Measurements from ENCODE around the gene PRR20B. TPM values are rescaled to one million over a fixed set of nuclear protein-coding genes. Genes with fewer than 3 reads are reported as not detected.

PRR20B gene
- total RNA-seq, 1 experiment from 2014 or later = not detected

DNA sequence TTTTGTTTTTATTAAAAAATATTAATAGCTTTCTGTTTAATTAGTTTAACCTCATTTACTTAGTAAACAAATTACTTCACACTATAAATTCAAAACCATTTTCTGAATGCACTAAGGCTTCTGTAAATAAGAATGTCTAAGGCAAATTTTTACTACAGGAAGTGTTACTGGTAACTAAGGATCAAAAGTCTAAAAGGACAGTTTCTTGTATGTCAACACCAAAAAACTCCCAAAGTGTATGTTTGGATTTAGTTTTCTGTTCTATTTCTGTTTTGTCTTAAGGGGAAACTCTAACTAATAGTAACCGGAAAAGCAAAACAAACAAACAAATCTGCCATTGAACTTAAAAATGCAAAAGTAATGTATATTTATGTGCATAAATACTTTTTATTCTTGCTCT is 44.4 kb downstream of the PRR20B start:
- no TSS peak for BruUV-seq (replicated peaks)
- POLR2A ChIA-PET = no interaction called here
- no peaks in the 10 kb centered on the region for H3K36me3 ChIP-seq (ENCODE audit: control insufficient read depth, insufficient read depth, low read length)
- TF ChIP-seq TCF7L2 (IDR thresholded peaks at IDR 0.05; ENCODE audit: low read depth, low read length) = no peak
- TF ChIP-seq SIN3A (IDR thresholded peaks at IDR 0.05; ENCODE audit: borderline replicate concordance, insufficient read depth, low read depth, low read length) = no peak
- TF ChIP-seq, protein P1, sequence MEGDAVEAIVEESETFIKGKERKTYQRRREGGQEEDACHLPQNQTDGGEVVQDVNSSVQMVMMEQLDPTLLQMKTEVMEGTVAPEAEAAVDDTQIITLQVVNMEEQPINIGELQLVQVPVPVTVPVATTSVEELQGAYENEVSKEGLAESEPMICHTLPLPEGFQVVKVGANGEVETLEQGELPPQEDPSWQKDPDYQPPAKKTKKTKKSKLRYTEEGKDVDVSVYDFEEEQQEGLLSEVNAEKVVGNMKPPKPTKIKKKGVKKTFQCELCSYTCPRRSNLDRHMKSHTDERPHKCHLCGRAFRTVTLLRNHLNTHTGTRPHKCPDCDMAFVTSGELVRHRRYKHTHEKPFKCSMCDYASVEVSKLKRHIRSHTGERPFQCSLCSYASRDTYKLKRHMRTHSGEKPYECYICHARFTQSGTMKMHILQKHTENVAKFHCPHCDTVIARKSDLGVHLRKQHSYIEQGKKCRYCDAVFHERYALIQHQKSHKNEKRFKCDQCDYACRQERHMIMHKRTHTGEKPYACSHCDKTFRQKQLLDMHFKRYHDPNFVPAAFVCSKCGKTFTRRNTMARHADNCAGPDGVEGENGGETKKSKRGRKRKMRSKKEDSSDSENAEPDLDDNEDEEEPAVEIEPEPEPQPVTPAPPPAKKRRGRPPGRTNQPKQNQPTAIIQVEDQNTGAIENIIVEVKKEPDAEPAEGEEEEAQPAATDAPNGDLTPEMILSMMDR (IDR thresholded peaks at IDR 0.05) = no peak
- no peak for TF ChIP-seq POLR2AphosphoS5 (IDR thresholded peaks at IDR 0.05; ENCODE audit: low read depth, low read length)
- TF ChIP-seq REST (IDR thresholded peaks at IDR 0.05; ENCODE audit: insufficient read depth in 1 of 2, low read depth in 2 of 2, low read length in 1 of 2) = no peak
- no peak for DNase-seq (ENCODE audit: low read depth, low spot score)
- in situ Hi-C loops (cut with HindIII; ENCODE audit: low pct_unique_long_range_greater_than_20kb, low sequenced_read_pairs) = no loop called here
- CTCF ChIA-PET = no interaction called here
- H3K9me3 ChIP-seq (ENCODE audit: control insufficient read depth, insufficient read depth, low read depth, low read length) = no peaks in the 10 kb centered on the region
- no peak for ATAC-seq
- H3K4me1 ChIP-seq (ENCODE audit: control insufficient read depth, insufficient read depth, low read length) = no peaks in the 10 kb centered on the region
- intact Hi-C loops (cut with micrococcal nuclease; ENCODE audit: unreplicated experiment) = no loop called here
- H3K27me3 ChIP-seq (ENCODE audit: control insufficient read depth, insufficient read depth, low read length) = no peaks in the 10 kb centered on the region
- H3K27ac ChIP-seq (ENCODE audit: low read length) = no peak overlapping the region
- H3K4me3 ChIP-seq (ENCODE audit: low read depth in 2 of 2, low read length in 2 of 2) = no peak overlapping the region

Other genes starting within 250 kb of the PRR20B start
- gene PRR20A, start 6.6 kb upstream of the PRR20B start, total RNA-seq (2021; ENCODE audit: unreplicated experiment) = not detected
- gene PRR20C, start 6.6 kb downstream of the PRR20B start, total RNA-seq (2021; ENCODE audit: unreplicated experiment) = not detected
- not detected for gene PRR20D, start 13.1 kb downstream of the PRR20B start, total RNA-seq (2021; ENCODE audit: unreplicated experiment)
- not detected for gene PRR20E, start 19.7 kb downstream of the PRR20B start, total RNA-seq (2021; ENCODE audit: unreplicated experiment)

Data from Panc1 (cell line).